DMS 273 treated with DMSO at 0.1 percent for 48 hours (cell line): Measurements from ENCODE around the gene CD68.
A peak's percentile ranks its signal among the peaks of the same experiment; 100 is the strongest.
"Not testable (repeated sequence)": the region's sequence is repeated elsewhere in the genome, so short reads cannot be mapped to it uniquely, and the experiment has no call there.

Experiments
- DNase-seq: peaks from one replicate; lab custom pipeline; 2025; lab: John Stamatoyannopoulos, UW

Gene CD68

GRCh38 chr17:7613769-7614424, 34.5 kb downstream of the CD68 start:
- DNase-seq = no peak

GRCh38 chr17:7614425-7615264, 35.2 kb downstream of the CD68 start, which contains the start of gene FXR2:
Gene FXR2, minus strand, starts transcription at chr17:7614897. Its CDS starts 365 bp downstream, at chr17:7614532.
- peak; percentile 97 for DNase-seq

DNA sequence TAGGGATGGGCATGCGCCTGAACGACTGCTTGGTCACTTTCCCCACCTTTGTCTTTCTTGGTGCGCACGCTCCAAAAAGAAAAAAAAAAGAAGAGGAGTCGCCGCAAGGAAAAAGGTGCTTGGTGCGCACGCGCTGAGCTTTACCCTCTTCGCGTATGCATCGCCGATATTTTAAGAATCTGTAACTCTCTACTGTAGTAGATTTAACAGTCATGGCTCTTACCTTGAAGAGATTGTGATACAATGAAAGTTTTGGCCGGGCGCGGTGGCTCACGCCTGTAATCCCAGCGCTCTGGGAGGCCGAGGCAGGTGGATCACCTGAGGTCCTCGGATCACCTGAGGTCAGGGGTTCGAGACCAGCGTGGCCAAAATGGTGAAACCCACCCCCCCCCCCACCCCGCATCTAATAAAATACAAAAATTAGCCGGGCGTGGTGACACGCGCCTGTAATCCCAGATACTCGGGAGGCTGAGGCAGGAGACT, 35.9 kb downstream of the CD68 start:
- no peak for DNase-seq

GRCh38 chr17:7618608-7619007, 39.2 kb downstream of the CD68 start:
- no peak for DNase-seq

DNA sequence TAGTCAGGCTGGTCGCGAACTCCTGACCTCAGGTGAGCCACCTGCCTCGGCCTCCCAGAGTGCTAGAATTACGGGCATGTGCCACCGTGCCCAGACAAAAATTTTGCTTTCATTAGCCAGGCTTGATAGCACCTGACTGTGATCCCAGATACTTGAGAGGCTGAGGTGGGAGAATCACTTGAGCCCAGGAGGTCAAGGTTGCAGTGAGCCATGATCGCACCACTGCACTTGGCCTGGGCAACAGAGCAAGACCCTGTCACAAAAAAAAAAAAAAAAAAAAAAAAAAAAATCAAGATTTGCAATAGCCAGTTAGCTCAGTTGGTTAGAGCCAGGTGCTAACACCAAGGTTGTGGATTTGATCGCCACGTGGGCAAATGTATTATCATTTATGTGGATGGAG, 41.4 kb downstream of the CD68 start:
- no peak for DNase-seq

DNA sequence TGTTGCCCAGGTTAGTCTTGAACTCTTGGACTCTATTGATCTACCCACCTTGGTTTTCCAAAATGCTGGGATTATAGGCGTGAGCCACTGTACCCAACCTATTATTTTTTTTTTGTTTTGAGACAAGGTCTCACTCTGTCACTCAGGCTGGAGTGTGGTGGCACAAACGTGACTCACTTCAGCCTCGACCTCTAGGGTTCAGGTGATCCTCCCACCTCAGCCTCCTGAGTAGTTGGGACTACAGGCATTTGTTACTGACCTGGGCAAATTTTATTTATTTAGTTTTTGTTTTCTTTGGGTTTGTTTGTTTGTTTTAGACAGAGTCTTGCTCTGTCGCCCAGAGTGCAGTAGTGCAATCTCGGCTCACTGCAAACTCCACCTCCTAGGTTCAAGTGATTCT, 44.2 kb downstream of the CD68 start:
- DNase-seq = no peak

DNA sequence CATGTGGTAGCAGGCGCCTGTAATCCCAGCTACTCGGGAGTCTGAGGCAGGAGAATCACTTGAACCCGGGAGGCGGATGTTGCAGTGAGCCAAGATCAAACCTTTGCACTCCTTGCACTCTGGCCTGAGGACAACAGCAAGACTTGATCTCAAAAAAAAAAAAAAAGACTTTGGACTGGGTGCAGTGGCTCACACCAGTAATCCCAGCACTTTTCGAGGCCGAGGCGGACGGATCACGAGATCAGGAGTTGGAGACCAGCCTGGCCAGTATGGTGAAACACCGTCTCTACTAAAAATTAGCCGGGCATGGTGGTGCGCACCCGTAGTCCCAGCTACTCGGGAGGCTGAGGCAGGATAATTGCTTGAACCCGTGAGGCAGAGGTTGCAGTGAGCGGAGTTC, 46.3 kb downstream of the CD68 start:
- DNase-seq = not testable (repeated sequence)

- DNase-seq = no peak
These were observed 46.9 kb downstream of the CD68 start for GRCh38 chr17:7626307-7626706.

GRCh38 chr17:7626956-7627249, 47.5 kb downstream of the CD68 start:
- no peak for DNase-seq

DNA sequence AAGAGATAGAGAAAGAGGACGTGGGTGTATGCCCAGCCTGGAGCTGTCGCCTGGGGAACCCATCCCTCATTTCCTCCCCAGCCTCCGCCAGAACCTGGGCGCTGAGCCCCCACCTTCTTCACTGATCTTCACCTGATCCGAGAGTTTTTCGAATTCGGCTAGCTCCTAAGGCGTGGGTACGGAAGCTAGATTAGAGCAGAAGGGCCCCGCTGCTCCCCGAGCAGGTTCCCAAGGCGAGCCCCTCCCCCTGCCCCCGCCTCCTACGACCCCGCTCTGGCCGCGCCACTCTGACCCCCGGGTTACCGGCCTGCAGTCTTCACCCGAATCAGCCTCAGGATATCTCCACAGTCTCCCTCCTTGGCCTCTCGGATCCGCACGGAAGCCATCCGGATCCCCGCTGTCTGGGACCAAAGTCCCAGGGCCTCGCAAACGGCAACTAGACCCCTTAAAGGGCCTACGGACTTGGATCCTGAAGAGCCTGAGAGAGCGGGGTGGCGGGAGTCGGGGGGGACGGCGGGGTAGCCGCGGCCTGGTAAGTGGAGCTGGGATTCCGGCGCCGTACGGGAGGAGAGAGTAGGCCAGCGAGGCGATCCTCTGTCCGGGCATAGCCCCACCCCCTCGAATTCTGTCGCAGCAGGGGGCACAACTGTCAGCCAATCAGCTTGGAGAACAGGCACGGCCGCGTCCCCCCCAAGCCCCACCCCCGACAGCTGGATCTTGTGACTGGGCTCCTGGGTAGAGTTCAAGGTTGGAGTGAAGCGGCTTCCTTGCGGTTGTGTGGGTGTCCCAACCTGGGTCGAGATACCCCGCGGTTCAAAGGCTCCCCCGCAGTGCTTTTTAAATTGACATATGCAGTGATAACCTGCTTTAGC, 48.0 kb downstream of the CD68 start, which contains the start of gene SAT2:
Gene SAT2, minus strand, starts transcription at position 572 of the 872 bp plus-strand sequence. Its CDS starts 186 bp downstream, at position 386.
- DNase-seq = peak; percentile 77

DNA sequence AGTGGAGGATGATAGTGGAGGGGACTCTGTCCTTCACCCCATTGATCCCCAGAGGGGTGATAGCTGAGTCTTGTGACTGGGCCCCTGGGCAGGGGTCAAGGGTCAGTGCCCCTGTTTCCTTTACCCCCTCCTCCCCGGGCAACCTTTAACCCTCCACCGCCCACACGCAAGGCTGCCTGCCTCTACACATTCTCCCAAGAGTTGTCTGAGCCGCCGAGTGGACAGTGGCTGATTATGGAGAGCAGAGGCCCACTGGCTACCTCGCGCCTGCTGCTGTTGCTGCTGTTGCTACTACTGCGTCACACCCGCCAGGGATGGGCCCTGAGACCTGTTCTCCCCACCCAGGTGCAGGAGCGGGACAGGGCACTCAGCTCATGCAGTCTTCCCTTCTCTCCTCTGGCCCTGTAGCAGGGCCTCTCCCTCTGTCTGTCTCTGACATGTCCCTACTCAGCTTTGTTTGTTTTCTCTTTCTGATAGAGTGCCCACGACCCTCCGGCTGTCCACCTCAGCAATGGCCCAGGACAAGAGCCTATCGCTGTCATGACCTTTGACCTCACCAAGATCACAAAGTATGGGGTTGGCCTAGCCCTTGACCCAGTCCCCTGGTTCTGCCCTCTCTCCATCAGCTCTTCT, 50.6 kb downstream of the CD68 start, which contains the start of gene SHBG:
Gene SHBG, plus strand, starts transcription at position 197 of the 633 bp plus-strand sequence. Its CDS starts 38 bp downstream, at position 235.
- DNase-seq = no peak
